ENCODE measurements around the gene ITGAX.
"Not testable (repeated sequence)": the region's sequence is repeated elsewhere in the genome, so short reads cannot be mapped to it uniquely, and the experiment has no call there.

ITGAX gene

GRCh38 chr16:31354394-31355291 lies at the start of gene ITGAX:
ITGAX (plus strand) TSS chr16:31355176; CDS start chr16:31355255, 79 bp downstream.
- no peak for DNase-seq

- no peak for DNase-seq
Observed at GRCh38 chr16:31305219-31305618, 49.8 kb upstream of the ITGAX start.

- not testable (repeated sequence) for DNase-seq
Observed at GRCh38 chr16:31308381-31308780, 46.6 kb upstream of the ITGAX start.

- no peak for DNase-seq
Observed at GRCh38 chr16:31322500-31322899, 32.5 kb upstream of the ITGAX start.

DNA sequence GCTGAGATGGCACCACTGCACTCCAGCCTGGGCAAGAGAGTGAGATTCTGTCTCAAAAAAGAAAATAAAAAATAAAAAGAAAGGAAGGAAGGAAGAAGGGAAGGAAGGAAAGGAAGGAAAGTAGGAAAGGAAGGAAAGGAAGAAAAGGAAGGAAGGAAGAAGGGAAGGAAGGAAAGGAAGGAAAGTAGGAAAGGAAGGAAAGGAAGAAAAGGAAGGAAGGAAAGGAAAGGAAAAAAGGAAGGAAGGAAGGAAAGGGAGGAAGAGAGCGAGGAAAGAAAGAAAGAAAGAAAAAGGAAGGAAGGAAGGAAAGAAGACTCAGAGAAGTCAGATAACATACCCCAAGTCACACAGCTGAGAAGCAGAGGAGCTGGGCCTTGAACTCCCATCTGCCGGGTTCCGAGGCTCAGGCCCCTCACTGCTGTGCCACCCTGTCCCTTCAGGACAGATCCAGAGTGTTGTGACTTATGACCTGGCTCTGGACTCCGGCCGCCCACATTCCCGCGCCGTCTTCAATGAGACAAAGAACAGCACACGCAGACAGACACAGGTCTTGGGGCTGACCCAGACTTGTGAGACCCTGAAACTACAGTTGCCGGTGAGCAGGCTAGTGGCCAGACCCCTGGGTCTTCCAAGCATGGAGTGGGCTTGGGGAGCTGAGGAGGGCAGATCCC lies 30.9 kb upstream of the ITGAX start:
- DNase-seq, result no peak

GRCh38 chr16:31325171-31325570 lies 29.8 kb upstream of the ITGAX start:
- no peak for DNase-seq

DNA sequence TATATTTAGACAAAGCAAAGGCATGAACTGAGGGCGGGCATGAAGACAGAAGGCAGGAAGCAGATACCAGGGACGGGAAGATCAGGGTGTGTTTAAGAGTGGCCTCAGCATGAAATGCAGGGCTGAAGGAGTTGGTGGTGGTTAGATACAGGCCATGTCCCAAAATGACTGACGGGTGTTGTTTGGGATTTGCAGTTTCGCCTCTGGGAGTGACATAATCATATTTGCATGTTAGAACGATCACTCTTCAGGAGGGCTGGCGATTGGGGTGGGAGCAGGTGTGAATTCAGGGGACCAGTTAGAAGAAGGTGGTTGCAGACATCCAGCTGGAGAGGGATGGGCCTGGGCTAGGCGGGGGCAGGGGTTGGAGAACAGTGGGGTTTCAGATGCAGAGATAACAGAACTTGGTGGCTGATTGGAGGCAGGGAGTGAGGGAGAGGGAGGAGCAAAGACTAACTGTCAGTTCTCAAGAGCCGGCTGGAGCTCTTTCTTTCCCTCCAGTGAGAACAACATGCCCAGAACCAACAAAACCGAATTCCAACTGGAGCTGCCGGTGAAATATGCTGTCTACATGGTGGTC lies 27.2 kb upstream of the ITGAX start:
- DNase-seq, result no peak

DNA sequence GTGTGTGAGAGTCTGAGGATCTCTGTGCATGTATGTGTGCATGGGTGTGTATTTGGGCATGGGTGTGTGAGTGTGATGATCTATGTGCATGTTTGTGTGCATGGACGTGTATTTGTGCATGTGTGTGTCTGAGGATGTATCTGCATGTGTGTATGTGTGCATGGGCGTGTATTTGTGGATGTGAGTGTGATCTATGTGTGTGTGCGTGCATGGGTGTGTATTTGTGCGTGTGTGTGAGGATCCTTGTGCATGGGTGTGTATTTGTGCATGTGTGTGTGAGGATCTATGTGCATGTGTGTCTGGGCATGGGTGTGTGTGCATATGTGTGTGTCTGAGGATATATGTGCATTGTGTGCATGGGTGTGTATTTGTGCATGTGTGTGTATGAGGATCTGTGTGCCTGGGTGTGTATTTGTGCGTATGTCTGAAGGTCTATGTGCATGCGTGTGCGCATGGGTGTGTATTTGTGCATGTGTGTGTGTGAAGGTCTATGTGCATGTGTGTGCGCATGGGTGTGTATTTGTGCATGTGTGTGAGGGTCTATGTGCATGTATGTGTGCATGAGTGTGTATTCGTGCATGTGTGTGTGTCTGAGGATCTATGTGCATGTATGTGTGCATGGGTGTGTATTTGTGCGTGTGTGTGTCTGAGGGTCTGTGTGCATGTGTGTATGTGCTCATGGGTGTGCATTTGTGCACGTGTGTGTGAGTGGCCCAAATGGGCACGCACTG lies 26.5 kb upstream of the ITGAX start:
- no peak for DNase-seq

- DNase-seq, result no peak
Observed at GRCh38 chr16:31329671-31330552, 25.1 kb upstream of the ITGAX start.

GRCh38 chr16:31330553-31330890 lies 24.5 kb upstream of the ITGAX start:
- DNase-seq, result no peak

DNA sequence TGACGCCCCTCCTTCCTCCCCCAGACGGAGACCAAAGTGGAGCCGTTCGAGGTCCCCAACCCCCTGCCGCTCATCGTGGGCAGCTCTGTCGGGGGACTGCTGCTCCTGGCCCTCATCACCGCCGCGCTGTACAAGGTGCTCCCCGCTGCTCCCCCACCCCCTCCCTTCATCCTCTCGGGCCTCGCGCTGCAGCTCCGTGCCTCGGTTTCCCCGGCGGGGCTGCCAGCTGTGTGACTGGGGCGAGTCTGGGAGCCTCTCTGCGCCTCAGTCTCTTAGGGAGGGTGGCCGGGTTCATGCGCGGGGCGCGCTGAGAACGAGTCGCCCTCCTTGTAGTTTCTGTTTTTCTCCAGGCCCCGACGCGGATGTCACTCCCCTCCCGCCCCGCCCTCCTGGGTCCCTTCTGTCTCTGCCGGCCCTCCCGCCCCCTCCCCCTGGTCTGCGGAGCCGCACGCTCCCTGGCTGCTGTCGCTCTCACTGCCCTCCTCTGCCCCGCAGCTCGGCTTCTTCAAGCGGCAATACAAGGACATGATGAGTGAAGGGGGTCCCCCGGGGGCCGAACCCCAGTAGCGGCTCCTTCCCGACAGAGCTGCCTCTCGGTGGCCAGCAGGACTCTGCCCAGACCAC lies 23.7 kb upstream of the ITGAX start:
- no peak for DNase-seq

GRCh38 chr16:31331807-31332301 lies 23.1 kb upstream of the ITGAX start:
- no peak for DNase-seq

GRCh38 chr16:31332544-31332943 lies 22.4 kb upstream of the ITGAX start:
- DNase-seq, result no peak

DNA sequence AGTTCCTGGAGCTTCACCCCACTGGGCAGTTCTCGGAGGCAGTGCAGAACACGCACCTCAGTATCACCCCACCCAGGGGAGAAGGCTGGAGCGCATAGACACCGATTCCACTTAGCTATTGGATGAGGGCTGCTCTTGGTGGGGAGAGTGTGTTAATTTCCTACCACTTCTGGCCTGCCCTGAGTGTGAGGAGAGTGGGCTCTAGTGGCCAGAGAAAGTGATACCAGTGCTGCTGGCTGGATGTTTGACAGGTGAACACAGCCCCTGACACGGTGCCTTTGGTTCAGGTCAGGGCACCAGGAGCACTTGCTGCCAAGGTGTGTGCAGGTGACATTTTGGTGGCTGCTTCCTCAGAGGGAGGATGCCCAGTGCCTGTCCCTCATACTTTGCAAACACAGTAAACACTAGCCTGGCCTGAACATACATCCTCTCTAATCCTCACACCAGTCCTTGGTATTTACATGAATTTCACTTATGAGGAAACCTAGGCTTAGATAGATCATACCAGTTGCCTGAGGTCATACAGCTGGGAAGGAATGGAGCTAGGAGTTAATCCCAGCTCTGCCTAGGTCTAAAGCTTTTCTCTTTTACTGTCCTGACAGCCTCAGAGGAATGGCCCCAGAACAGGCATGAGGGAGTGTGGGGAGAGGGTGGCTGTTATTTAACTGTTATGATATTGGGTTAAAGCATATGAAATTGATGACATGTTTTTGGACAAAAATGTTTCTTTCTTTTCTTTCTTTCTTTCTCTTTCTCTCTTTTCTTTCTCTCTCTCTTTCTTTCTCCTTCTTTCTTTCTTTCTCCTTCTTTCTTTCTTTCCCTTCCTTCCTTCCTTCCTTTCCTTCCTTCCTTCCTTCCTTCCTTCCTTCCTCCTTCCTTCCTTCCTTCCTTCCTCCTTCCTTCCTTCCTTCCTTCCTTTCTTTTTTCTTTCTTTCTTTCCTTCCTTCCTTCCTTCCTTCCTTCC lies 21.0 kb upstream of the ITGAX start:
- DNase-seq, result peak; percentile 25

- no peak for DNase-seq
Observed at GRCh38 chr16:31334934-31335333, 20.0 kb upstream of the ITGAX start.

- DNase-seq, result no peak
Observed at GRCh38 chr16:31335431-31335830, 19.5 kb upstream of the ITGAX start.

DNA sequence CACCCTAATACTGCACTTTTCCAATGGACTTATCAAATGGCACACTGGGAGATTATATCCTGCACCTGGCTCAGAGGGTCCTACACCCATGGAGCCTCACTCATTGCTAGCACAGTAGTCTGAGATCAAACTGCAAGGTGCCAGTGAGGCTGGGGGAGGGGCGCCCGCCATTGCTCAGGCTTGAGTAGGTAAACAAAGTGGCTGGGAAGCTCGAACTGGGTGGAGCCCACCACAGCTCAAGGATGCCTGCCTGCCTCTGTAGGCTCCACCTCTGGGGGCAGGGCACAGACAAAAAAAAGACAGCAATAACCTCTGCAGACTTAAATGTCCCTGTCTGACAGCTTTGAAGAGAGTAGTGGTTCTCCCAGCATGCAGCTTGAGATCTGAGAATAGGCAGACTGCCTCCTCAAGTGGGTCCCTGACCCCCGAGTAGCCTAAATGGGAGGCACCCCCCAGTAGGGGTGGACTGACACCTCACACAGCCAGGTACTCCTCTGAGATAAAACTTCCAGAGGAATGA lies 16.8 kb upstream of the ITGAX start:
- not testable (repeated sequence) for DNase-seq

- no peak for DNase-seq
Observed at GRCh38 chr16:31344712-31345111, 10.3 kb upstream of the ITGAX start.

DNA sequence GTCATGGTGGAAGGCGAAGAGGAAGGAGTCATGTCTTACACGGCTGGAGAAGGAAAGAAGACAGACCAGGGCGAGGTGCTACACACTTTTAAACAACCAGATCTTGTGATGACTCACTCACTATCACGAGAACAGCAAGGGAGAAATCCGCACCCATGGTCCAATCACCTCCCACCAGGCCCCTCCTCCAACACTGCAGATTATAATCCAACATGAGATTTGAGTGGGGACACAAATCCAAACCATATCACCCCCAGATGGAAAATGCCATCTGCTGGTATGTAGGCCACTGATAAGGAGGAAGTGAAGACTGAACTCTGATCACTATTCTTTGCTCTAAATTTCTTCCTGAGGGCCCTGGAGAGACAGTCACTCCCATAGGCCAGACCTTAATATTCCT lies 7.5 kb upstream of the ITGAX start:
- no peak for DNase-seq

DNA sequence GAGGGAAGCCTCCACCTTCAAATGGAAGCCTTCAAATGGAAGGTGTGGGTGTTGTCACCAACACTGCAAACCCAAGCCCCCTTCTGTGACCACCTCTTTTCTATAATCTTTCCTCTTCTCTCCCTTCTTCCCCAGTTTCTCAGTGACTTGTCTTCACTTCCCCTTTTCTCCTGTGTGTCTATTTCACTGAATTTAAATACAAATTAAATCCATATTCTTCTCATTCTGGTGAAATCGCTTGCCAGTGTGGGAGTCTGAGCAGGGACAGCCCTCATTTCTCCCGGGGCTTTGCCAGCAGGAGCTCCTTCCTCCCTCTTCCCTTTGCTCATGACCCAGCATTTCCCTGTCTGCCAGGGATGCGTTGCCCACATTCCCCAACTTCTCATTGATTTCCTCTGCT lies 6.4 kb upstream of the ITGAX start:
- no peak for DNase-seq
